HG03565 (cell line): Measurements from ENCODE around the gene NOSTRIN.
"Not testable (repeated sequence)": the region's sequence is repeated elsewhere in the genome, so short reads cannot be mapped to it uniquely, and the experiment has no call there.

Experiments used
- ATAC-seq: cut with Tn5 transposase; IDR thresholded peaks from one replicate; pipeline ENCODE4 v1.9.1; 2021; ENCODE audit warnings: mild to moderate bottlenecking, moderate library complexity; ENCODE audit not compliant: unreplicated experiment

NOSTRIN gene

DNA sequence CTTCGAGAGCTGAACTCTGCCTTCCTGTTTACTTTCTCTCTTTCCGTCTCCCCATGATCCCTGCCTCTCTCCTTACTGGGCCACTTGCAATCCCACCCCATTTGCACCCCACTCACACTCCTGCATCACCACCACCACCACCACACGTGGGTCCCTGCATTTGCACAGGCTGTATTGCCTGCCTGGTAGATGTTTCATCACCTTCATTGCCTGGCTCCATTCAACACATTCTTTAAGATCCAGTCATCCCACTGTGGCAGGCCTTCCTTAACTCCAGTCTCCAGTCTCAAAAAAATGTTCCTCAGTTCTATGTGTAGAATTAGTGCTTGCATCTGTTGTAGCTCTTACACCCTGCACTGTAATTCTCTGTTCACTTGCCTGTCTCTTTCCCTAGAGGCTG is 13.9 kb downstream of the NOSTRIN start:
- ATAC-seq: no peak

DNA sequence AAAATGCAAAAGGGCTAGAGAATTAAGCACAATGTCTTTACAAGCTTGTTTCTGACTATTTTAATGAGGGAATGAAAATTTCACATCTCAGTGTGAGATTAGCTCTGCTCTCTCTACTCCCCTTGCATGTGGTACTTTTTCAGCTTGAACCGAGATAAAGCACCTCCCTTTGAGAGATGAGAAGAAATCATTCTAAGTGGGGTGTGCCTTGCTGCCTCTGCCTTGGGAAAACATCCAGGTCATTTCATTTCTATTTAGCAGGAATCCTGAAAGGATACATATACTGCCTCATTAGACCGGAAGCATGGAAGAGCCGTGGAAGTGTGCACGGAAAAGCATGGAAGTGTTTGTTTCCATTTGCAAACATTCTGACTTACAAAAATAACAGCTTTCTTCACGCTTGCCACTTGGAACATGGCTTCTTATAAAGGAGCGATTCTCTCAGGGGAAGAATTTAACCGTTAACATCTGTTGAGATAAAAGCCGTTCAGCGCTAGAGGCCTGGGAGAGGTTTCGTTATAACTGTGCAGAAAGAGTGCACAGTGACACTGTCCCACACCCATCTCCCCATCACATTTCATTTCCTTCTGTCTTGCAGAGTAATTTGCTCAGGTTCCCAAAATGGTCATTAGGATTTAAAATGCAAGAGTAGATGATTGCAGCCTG is 16.7 kb downstream of the NOSTRIN start:
- ATAC-seq: no peak

DNA sequence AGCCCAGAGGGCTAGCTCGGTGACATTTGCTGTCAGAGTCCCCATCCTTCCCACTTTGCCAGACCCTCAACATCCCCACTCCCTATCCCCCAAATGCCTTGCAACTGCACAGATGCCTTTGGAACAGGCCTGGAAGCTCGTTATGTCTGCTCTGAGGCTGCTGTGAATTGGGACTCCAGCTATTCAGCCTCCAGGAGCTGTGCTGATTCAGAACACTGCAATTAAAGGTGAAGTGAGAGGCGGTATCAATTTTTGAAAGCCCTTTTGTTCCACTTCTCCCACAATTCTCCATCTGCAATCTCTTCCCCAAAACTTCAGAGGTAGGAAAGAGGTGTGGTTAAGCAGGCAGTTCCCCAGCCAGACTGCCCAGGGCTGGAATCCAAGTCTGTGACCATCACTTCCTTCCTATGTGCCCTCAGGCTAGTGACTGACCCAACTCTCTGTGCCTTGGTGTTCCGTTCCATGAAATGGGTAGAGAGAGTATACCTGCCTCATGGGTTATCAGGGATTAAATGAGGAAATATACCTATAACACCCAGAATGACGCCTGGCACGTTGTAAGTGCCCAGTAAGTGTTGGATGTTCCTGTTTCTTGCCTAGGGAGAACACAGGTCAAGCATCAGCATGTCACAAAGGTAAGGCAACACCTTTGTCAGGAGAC is 17.5 kb downstream of the NOSTRIN start:
- no peak for ATAC-seq

DNA sequence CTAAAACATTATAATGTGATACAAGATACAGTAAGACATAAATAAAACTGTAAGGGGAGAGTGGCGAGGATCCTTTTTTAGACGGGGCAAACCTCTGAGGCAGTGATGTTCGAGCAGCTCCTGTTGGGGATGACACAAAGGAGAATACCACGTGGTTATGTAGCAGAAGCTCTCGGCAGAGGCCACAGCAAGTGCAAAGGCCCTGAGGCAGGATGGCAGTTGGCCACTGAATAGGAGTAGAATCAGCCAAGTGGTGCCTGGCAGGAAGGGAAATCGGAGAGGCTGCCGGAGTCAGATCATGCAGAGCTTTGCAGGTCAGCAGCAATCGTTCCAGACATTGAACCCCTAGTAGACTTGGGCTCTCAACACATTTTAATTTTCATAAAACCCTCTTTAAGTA is 19.1 kb downstream of the NOSTRIN start:
- no peak for ATAC-seq

DNA sequence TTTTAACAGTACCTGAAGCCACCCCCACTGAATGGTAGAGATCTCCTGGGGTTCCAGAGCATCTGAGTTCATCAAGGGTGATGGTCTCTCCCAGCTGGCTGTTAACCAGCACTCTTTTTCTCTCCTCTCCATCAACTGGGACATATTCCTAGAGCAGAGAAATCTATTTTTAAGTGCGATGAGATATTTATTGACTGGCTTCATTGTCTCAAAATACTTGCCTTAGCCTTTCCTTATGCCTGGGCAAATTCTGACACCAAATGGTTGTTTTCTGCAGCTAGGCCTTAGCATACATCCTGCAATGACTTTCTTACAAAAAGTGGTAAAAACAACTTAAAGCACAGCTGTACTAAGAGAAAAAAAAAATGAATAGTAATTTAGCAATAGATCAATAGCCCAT is 19.6 kb downstream of the NOSTRIN start:
- no peak for ATAC-seq

DNA sequence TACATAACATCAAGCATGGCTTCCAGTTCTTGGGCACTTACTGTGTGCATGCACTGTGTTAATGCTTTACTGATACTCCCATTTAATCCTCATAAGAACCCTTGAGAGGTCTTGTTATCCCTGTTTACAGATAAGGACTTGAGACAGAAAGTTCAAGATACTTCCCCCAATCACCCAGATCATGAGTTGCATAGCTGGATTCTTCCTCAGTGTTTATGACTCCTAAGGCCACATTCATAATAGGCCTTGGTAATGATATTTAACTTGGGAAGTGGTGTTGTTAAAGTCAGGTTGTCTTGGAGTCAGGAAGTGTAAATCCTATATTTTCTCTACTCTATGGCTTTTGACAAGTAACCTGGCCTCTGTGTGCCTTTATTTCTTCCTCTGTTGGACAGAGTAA is 22.7 kb downstream of the NOSTRIN start:
- no peak for ATAC-seq

DNA sequence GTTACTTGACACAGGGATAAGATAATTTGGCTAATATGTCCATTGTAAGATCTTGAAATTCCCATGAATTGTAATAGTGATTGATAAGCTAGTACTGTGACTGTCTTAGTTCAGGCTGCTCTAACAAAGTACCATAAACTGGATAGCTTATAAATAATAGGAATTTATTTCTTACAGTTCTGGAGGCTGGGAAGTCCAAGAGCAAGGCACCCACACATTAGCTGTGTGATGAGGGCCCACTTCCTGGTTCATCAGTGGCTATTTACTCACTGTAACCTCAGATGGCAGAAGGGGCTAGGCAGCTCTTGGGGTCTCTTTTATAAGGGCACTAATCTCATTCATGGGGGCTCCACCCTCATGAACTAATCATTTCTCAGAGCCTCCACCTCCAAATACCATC is 28.5 kb downstream of the NOSTRIN start:
- no peak for ATAC-seq

DNA sequence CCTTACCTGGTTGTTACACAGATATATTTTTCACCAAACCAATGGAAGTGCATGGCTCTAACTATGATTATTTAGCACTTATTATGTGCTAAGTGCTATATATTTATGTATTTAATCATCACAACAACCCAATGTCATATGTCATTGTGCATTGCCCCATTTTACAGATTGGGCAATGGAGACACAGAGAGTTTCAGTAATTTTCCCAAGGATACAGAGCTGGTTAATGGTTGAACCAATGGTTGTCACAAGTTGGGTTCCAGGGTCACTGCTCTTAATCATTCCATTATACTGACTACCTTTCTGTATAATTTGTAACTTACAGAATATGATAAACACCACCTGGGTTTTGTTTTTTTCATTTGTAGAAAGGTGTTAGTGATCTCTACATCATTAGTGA is 29.2 kb downstream of the NOSTRIN start:
- ATAC-seq: no peak

DNA sequence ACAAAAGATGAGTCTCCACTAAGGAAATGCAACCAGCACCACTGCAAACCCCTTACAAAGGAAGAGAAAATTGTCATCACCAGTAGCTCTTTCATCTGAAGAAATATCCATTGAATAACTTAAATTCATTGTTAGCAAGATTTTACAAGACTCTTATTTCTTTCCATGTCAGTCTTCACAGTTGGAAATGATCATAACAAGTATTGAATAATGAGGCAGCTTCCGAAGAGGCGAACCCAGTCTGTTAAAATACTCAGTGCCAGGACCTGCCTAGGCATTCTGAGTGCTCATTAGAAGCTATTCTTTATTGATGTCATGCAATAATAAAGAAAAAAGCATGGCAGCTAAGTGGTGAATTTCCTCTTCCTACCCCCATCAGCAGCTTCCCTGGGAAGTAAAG is 33.5 kb downstream of the NOSTRIN start:
- ATAC-seq: no peak

DNA sequence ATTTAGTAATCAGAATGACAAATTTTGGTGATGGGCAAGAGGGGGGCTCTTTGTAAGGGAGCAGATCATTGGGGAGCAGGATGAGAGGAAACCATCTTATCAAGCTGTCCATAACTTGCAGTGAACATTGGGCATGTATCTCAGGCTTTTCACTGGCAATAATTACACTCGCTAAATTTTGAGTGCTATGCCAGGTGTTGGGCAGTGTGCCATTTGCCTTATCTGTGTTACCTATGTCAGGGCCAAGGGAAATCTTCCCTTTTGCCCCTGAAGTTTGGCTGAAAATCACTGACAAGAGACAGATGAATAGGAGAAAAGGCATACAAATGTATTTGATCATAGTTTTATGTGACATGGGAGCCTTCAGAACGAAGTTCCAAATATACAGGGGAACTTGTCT is 39.0 kb downstream of the NOSTRIN start:
- ATAC-seq: no peak

DNA sequence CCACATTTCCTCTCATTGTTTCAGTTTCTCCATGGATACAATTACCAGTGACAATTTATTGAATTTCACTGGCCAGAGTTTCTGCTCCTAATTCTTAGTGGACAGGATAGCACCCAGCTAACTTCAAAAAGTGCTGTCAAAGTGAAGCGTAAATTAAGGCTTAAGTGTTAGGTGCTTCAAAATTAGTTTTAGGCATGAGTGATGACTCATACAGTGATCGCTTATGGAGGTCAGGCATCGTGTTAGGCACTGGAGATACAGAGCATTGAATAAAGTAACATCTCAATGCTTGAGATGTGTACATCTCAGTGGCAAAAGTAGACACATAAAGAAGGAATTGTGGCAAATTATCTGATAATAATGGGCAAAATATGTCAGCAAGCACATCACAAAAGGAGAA is 40.8 kb downstream of the NOSTRIN start:
- no peak for ATAC-seq

DNA sequence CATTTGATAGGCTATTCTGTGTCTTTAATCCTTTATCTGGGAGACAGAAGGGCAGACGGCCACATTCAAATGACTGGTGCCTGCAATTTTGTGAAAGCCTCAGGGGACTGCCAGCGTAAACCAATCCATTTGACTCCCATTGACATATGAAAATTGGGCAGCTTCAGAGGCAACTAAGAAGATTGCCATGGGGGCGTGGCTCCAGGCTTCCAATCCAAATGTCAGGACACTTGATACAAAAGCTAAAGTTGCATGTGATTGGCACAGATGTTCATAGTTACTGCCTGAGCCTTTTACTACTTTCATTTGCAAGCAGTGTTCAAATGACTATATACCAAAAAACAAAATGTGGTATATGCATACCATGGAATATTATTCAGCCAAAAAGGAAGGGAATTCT is 45.8 kb downstream of the NOSTRIN start:
- no peak for ATAC-seq

DNA sequence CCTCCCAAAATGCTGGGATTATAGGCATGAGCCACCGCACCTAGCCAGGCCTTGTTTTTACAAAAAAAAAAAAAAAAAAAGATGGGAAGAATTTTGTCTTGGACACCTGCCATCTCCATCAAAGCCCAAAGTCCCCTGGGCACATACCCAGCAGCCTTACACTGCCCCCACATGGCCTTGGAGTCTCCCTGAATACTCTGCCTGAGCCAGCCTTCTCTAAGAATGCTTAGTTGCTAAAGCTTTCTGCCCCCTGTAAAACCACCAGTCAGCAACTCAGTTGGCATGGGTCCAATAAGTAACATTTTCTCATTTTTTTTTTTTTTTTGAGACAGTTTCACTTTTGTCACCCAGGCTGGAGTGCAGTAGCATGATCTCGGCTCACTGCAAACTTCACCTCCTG is 47.2 kb downstream of the NOSTRIN start:
- no peak for ATAC-seq

DNA sequence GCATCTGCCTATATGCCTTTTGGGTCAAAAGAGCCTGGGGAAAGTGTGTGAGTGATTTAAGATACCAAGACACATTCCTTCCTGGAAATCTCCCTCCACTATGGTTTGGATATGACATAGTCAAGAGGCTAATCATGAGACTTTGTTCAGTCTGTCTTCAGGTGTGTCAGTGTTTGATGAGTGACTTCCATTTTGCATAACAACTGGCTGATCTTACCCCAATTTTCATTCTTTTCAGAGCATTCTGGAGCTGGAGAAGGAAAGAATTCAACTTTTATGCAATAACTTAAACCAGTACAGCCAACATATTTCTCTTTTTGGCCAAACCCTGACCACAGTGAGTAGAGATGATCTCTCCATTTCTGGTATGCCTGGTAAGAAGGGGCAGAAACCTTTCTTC is 48.4 kb downstream of the NOSTRIN start:
- ATAC-seq: no peak

DNA sequence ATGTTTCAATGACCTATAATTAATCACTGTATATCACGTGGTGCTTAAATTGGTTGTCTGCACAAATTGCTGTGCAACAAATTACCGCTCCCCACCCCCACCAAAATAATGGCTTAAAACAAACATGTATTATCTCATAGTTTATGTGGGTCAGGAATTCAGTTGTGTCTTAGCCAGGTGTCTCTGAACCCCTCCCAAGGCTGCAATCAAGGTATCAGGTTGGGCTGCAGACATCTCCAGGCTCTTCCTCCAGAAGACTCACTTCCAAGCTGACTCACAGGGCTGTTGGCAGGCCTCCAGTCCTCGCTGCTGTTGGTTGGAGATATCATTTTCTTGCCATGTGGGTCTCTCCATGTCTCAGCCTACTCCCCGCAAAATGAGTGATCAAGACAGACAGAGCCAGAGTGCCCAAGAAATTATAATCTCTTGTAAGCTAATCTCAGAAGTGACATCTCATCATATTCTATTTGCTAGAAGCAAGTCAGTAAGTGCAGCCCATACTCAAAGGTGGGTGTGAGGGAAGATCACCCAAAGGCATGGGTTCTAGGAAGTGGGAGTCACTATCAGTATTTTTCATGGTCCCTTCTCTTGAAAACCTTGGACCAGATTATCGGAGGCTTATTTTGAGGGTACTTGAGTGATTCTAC is 49.4 kb downstream of the NOSTRIN start:
- no peak for ATAC-seq

DNA sequence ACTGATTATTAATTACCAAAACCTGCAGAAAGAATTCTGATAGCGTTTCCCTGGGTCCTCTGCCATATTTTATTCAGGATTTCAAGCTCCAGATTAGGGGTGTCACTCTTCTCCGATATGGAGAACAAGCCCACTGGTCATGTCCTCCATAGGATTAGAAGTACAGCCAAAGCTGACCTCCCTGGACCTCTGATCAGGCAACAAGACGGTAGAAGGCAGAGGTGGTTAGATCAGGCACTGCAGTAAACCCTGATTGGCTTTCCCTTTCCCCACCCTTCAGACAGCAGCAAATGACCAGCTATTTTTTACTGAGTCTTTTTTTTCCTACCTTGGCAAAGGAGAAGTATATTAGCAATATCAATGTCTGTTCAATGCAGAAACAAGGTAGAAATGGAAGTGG is 50.0 kb downstream of the NOSTRIN start:
- no peak for ATAC-seq

DNA sequence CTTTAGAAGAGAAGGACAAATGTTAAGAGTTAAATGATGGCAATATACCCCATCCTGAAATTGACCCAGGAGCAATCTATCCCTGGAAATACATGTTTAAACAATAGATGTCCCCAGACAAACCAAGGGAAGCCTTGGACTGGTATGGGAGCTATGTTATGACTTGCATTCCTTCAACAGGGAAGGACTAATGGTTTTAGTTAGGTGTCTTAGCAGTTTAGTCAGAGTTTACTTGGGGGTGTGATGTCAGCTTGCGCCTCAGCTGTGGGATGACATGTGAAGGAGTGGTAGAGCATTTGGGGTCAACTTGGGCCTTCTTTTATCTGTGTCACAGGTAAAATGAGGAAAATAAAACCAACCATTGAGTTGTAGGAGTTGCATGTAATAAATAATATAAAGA is 51.0 kb downstream of the NOSTRIN start:
- ATAC-seq: no peak

DNA sequence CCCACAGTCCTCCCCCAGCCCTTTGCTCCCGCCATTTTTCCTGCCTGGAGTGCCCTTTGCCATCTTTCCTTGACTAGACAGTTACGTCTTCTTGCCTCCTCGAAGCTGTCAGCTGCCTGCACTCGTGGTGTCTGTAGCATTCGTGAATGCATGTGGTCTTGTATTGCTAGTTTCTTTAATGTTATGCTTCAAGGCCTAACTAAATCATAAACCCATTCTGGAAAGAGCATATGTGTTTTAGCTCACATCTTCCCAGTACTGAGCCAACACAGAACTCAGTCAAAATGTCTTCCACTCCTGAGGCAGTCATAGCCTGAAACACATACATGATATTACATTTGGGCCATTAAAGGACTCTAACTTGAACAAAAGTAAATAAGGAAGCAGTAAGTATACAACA is 52.2 kb downstream of the NOSTRIN start:
- no peak for ATAC-seq

DNA sequence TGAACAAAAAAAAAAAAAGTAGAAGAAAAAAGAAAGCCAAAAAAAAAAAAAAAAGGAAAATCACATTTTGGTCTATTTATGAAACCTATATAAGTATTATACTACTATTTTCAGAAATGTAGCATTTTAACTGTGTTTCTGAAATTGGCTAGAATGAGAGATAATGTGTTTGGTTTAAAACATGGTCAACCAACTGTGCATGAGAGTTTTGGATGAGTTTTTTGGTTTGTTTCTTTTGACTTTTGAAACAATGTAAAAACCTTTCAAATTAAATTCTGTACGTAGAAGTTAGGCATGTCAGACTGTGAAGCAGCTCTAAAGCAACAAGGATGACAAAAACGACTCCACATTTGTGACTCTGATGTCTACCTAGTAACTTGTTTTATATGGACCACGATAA is 53.2 kb downstream of the NOSTRIN start:
- ATAC-seq: no peak

DNA sequence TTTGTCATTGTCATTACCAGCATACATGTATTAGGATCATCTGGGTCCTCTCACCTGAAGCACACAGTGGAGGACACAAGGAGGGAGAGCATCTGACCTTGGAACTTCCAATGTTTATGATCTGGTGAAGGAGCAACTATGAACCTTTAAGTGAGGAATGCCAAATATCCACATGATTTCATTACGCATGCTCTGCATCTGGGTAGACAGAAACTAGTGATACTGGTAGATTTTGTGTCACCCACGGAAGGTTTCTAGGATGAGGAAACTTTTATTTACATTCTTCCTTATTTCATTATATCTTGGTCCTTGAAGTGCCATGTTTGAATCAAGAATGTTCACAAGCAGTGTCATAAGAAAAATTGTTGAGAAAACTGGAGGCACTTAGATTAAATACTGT is 55.7 kb downstream of the NOSTRIN start:
- ATAC-seq: no peak

DNA sequence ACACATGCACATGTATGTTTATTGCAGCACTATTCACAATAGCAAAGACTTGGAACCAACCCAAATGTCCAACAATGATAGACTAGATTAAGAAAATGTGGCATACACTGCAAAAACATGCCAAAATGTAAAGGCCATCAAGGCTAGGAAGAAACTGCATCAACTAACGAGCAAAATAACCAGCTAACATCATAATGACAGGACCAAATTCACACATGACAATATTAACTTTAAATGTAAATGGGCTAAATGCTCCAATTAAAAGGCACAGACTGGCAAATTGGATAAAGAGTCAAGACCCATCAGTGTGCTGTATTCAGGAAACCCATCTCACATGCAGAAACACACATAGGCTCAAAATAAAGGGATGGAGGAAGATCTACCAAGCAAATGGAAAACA is 64.7 kb downstream of the NOSTRIN start:
- ATAC-seq: not testable (repeated sequence)

DNA sequence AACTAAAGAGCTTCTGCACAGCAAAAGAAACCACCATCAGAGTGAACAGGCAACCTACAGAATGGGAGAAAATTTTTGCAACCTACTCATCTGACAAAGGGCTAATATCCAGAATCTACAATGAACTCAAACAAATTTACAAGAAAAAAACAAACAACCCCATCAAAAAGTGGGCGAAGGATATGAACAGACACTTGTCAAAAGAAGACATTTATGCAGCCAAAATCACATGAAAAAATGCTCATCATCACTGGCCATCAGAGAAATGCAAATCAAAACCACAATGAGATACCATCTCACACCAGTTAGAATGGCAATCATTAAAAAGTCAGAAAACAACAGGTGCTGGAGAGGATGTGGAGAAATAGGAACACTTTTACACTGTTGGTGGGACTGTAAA is 67.9 kb downstream of the NOSTRIN start:
- not testable (repeated sequence) for ATAC-seq
